HG03159 (cell line): ENCODE data around the gene TMEM218.

Experiments
- ATAC-seq: cut with Tn5 transposase; IDR thresholded peaks from one replicate; pipeline ENCODE4 v1.9.1; 2021; ENCODE audit warnings: mild to moderate bottlenecking, moderate library complexity; ENCODE audit not compliant: unreplicated experiment

TMEM218 gene

GRCh38 chr11:125129316-125129993, 18.0 kb upstream of the TMEM218 start:
- no peak for ATAC-seq

- no peak for ATAC-seq
Observed at GRCh38 chr11:125128450-125128849, 17.0 kb upstream of the TMEM218 start.

GRCh38 chr11:125124618-125124992, 13.2 kb upstream of the TMEM218 start:
- no peak for ATAC-seq

GRCh38 chr11:125123947-125124617, 12.7 kb upstream of the TMEM218 start:
- peak; percentile 74 for ATAC-seq

- ATAC-seq, result no peak
Observed at GRCh38 chr11:125123194-125123946, 11.9 kb upstream of the TMEM218 start.

- no peak for ATAC-seq
Observed at GRCh38 chr11:125117429-125117828, 6.0 kb upstream of the TMEM218 start.

- no peak for ATAC-seq
Observed at GRCh38 chr11:125114518-125114917, 3.1 kb upstream of the TMEM218 start.

GRCh38 chr11:125112208-125112604, 780 bp upstream of the TMEM218 start:
- no peak for ATAC-seq

GRCh38 chr11:125111001-125111342, 454 bp downstream of the TMEM218 start:
- no peak for ATAC-seq

- no peak for ATAC-seq
Observed at GRCh38 chr11:125110506-125110905, 920 bp downstream of the TMEM218 start.

- ATAC-seq, result no peak
Observed at GRCh38 chr11:125108469-125108868, 3.0 kb downstream of the TMEM218 start.

- ATAC-seq, result no peak
Observed at GRCh38 chr11:125105926-125106325, 5.5 kb downstream of the TMEM218 start.

GRCh38 chr11:125102510-125102909, 8.9 kb downstream of the TMEM218 start:
- no peak for ATAC-seq

GRCh38 chr11:125102025-125102424, 9.4 kb downstream of the TMEM218 start:
- no peak for ATAC-seq

- ATAC-seq, result no peak
Observed at GRCh38 chr11:125101596-125101995, 9.8 kb downstream of the TMEM218 start.

- no peak for ATAC-seq
Observed at GRCh38 chr11:125100136-125100535, 11.3 kb downstream of the TMEM218 start.

GRCh38 chr11:125094731-125095130, 16.7 kb downstream of the TMEM218 start:
- ATAC-seq, result no peak

- ATAC-seq, result no peak
Observed at GRCh38 chr11:125093502-125093901, 17.9 kb downstream of the TMEM218 start.

GRCh38 chr11:125092669-125093068, 18.8 kb downstream of the TMEM218 start:
- no peak for ATAC-seq

GRCh38 chr11:125091877-125092664, 19.4 kb downstream of the TMEM218 start:
- ATAC-seq, result no peak

- peak; percentile 63 for ATAC-seq
Observed at GRCh38 chr11:125091247-125091876, 20.1 kb downstream of the TMEM218 start.
